Neural crest cell (in vitro differentiated cells): ENCODE data around the gene PKP4. TPM values are rescaled to one million over a fixed set of nuclear protein-coding genes. Genes with fewer than 3 reads are reported as not detected.

ENCODE experiments used
- DNase-seq: peaks from one replicate; pipeline ENCODE4 v3.0.0; 2021; ENCODE audit warnings: low read depth, mixed read lengths, low spot score
- H3K27ac Mint-ChIP-seq: one replicate; pipeline ENCODE4 v1.8.0; 2021; ENCODE audit warnings: mild to moderate bottlenecking, mixed read lengths; ENCODE audit not compliant: unreplicated experiment
- H3K27me3 Mint-ChIP-seq: 2 replicates; pipeline ENCODE4 v1.8.0; 2021; ENCODE audit warnings: low read depth, mild to moderate bottlenecking, mixed read lengths
- H3K36me3 Mint-ChIP-seq: 2 replicates; pipeline ENCODE4 v1.8.0; 2021; ENCODE audit warnings: low read depth, mild to moderate bottlenecking, mixed read lengths
- H3K4me1 Mint-ChIP-seq: 2 replicates; pipeline ENCODE4 v1.8.0; 2021; ENCODE audit warnings: mixed read lengths
- H3K4me3 Mint-ChIP-seq: one replicate; pipeline ENCODE4 v1.8.0; 2021; ENCODE audit warnings: mild to moderate bottlenecking, mixed read lengths
- H3K9me3 Mint-ChIP-seq: 2 replicates; pipeline ENCODE4 v1.8.0; 2021; ENCODE audit warnings: mixed read lengths
- total RNA-seq: library from RNA; stranded (reverse); gene quantifications from 2 replicates; pipeline ENCODE4 v1.2.1, GENCODE V29; 2021
- TF ChIP-seq, protein P1 (sequence below): fragments of 200-600 bp; sonication (generic); conservative IDR thresholded peaks from 2 replicates; pipeline ENCODE4 v1.5.0; 2021; ENCODE audit warnings: antibody characterized with exemption, mild to moderate bottlenecking

The PKP4 gene
- total RNA-seq, 1 donor from 2014 or later: 52.7 TPM

DNA sequence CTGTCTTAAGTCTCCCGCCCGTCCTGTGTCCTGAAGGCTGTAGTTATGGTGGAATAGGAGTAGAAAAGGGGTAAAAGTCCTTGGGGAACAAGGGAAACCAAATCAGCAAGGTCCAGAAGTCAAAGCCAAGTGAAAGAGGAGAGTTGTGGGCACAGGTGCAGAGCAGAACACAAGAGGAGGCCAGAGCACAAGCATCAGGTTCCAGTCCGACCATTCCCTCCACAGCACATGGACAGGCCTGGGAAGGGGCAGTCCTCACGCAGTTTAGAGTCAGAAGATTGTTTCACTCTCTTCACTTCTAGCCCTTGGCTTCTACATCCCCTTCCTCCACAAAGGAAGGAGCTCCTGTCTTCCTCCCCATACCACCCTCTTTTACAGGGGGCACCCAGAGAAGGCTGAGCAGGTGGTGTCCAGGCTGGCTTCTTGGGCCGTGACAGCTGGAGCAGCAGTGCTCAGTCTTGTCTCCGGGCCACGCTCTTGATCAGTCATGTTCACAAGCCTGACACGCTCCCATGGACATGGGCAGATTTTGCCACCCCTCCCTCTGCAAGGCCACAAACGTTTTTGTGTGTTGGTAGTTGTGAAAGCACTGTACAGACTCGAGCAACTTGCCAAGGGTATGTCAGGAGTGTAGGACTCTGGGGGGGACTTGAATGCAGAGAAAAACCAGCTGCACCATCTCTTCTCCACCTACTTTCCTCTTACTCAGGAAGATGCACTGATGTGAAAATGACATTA is 199.9 kb downstream of the PKP4 start:
- Mint-ChIP-seq H3K9me3 (no peaks in the 10 kb centered on the region), H3K4me1 (no peaks in the 10 kb centered on the region), H3K27ac (no peak overlapping the region), H3K4me3 (no peak overlapping the region), H3K27me3 (no peaks in the 10 kb centered on the region), H3K36me3 (no peaks in the 10 kb centered on the region)
- TF ChIP-seq, protein P1, sequence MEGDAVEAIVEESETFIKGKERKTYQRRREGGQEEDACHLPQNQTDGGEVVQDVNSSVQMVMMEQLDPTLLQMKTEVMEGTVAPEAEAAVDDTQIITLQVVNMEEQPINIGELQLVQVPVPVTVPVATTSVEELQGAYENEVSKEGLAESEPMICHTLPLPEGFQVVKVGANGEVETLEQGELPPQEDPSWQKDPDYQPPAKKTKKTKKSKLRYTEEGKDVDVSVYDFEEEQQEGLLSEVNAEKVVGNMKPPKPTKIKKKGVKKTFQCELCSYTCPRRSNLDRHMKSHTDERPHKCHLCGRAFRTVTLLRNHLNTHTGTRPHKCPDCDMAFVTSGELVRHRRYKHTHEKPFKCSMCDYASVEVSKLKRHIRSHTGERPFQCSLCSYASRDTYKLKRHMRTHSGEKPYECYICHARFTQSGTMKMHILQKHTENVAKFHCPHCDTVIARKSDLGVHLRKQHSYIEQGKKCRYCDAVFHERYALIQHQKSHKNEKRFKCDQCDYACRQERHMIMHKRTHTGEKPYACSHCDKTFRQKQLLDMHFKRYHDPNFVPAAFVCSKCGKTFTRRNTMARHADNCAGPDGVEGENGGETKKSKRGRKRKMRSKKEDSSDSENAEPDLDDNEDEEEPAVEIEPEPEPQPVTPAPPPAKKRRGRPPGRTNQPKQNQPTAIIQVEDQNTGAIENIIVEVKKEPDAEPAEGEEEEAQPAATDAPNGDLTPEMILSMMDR: no peak
- no peak for DNase-seq

- Mint-ChIP-seq H3K9me3 (no peaks in the 10 kb centered on the region), H3K4me3 (no peak overlapping the region), H3K4me1 (no peaks in the 10 kb centered on the region), H3K27me3 (no peaks in the 10 kb centered on the region), H3K27ac (no peak overlapping the region), H3K36me3 (no peaks in the 10 kb centered on the region)
- TF ChIP-seq, protein P1: no peak
- DNase-seq: no peak
Observed at GRCh38 chr2:158658396-158658795, 201.6 kb downstream of the PKP4 start.

- H3K27me3 Mint-ChIP-seq: no peaks in the 10 kb centered on the region
- H3K27ac Mint-ChIP-seq: peak overlapping the region; percentile 7
- no peaks in the 10 kb centered on the region for H3K4me1 Mint-ChIP-seq
- H3K4me3 Mint-ChIP-seq: no peak overlapping the region
- TF ChIP-seq, protein P1: no peak
- DNase-seq: no peak
- H3K36me3 Mint-ChIP-seq: no peaks in the 10 kb centered on the region
- no peaks in the 10 kb centered on the region for H3K9me3 Mint-ChIP-seq
Observed at GRCh38 chr2:158659483-158659882, 202.7 kb downstream of the PKP4 start.

DNA sequence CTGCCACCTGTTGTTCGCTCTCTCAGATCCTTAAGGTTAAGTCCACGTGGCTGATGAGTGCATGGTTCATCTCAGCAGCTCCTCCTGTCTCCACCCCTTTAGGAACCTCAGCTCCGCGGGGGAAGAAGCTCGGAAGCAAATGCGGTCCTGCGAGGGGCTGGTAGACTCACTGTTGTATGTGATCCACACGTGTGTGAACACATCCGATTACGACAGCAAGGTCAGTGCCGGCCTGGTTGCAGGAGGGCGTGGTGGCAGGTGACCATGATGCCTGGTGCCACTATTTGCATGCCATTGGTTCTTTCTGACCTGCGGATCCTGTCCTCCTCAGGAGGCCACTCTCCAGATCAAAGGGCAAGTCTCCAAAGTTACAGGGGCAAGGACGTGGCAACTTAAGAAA is 204.5 kb downstream of the PKP4 start:
- no peak overlapping the region for H3K27ac Mint-ChIP-seq
- H3K9me3 Mint-ChIP-seq: no peaks in the 10 kb centered on the region
- no peaks in the 10 kb centered on the region for H3K27me3 Mint-ChIP-seq
- no peaks in the 10 kb centered on the region for H3K4me1 Mint-ChIP-seq
- TF ChIP-seq, protein P1: no peak
- no peaks in the 10 kb centered on the region for H3K36me3 Mint-ChIP-seq
- no peak for DNase-seq
- H3K4me3 Mint-ChIP-seq: no peak overlapping the region

DNA sequence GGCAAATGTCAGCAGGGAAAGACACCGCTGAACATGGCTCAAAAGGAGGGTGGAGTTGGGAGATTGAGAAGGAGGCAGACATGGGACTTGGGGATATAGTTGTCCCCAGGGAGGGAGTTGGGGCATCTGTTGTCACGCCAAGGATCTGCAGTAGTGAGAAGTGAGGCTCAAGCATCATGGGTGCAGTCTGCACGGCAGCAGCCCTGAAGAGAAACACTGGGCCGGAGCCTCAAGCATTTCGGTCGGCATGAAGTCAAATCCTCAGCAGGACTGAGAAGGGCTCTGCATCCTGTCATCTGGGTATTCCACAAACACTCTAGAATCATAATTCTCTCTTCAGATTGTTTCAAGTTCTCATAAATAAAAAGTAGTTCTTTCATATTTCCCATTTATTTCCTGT is 205.7 kb downstream of the PKP4 start:
- no peak overlapping the region for H3K4me3 Mint-ChIP-seq
- no peaks in the 10 kb centered on the region for H3K4me1 Mint-ChIP-seq
- DNase-seq: no peak
- no peak overlapping the region for H3K27ac Mint-ChIP-seq
- TF ChIP-seq, protein P1: no peak
- no peaks in the 10 kb centered on the region for H3K9me3 Mint-ChIP-seq
- peaks cover 3% of the 10 kb centered on the region for H3K36me3 Mint-ChIP-seq
- no peaks in the 10 kb centered on the region for H3K27me3 Mint-ChIP-seq
